Neural progenitor cell (in vitro differentiated cells): ENCODE results near the gene SMURF1.

Source experiments
- CTCF ChIP-seq: fragments of 200-600 bp; sonication (generic); IDR thresholded peaks from 2 replicates; pipeline ENCODE4 v1.5.1; 2017; ENCODE audit warnings: antibody characterized with exemption, mild to moderate bottlenecking
- EZH2 ChIP-seq: fragments of 200-600 bp; sonication (generic); IDR thresholded peaks from 2 replicates; pipeline ENCODE4 v1.6.1; 2017; ENCODE audit warnings: antibody characterized with exemption, mild to moderate bottlenecking, moderate library complexity
- EZH2phosphoT487 ChIP-seq: fragments of 200-600 bp; sonication (generic); IDR thresholded peaks from 2 replicates; pipeline ENCODE4 v1.6.1; 2017; ENCODE audit warnings: antibody characterized with exemption

- TF ChIP-seq CTCF (no peak), EZH2phosphoT487 (no peak), EZH2 (no peak)
These were observed 104.5 kb downstream of the SMURF1 start for GRCh38 chr7:99039384-99039891.
